Gastrocnemius medialis (tissue), 4 donors: Measurements from ENCODE around the gene NUDT8. TPM values are rescaled to one million over a fixed set of nuclear protein-coding genes. Genes with fewer than 3 reads are reported as not detected.
A peak's percentile ranks its signal among the peaks of the same experiment; 100 is the strongest.

Experiments
- ATAC-seq, 2 donors: fragments of 150-250 bp; one replicate each; pipeline ENCODE4 v1.9.1; 2016
- DNase-seq, 2 donors: peaks; one replicate each; pipeline ENCODE4 v3.0.0-alpha.2; 2019
- H3K27ac ChIP-seq, 4 donors: fragments of 200-600 bp; sonication (generic); 1 replicate in 1 of 4; 2 replicates in 3 of 4; pipeline ENCODE4 v1.5.1; 2016 to 2018; ENCODE audit warnings: mild to moderate bottlenecking in 2 of 4, moderate library complexity in 1 of 4
- H3K27me3 ChIP-seq, 3 donors: fragments of 200-600 bp; sonication (generic) in 2 of 3; 1 replicate in 1 of 3; 2 replicates in 2 of 3; pipeline versions ENCODE4 v1.5.1 to v1.6.0; 2016 to 2019; ENCODE audit warnings: mild to moderate bottlenecking in 1 of 3, moderate library complexity in 1 of 3
- H3K36me3 ChIP-seq, 2 donors: fragments of 200-600 bp; sonication (generic) in 1 of 2; one replicate each; pipeline ENCODE4 v1.5.1; 2017 to 2018
- H3K4me1 ChIP-seq, 2 donors: fragments of 200-600 bp; sonication (generic) in 1 of 2; one replicate each; pipeline ENCODE4 v1.5.1; 2016 to 2017; ENCODE audit warnings: mild to moderate bottlenecking in 2 of 2
- H3K4me3 ChIP-seq, 4 donors: fragments of 200-600 bp; sonication (generic) in 3 of 4; 1 replicate in 1 of 4; 2 replicates in 3 of 4; pipeline ENCODE4 v1.5.1; 2016 to 2019; ENCODE audit warnings: mild to moderate bottlenecking in 2 of 4
- H3K9me3 ChIP-seq, 3 donors: fragments of 200-600 bp; sonication (generic) in 2 of 3; 1 replicate in 1 of 3; 2 replicates in 2 of 3; pipeline ENCODE4 v1.5.1; 2016 to 2019
- POLR2A ChIP-seq, 2 donors: fragments of 450-650 bp; IDR thresholded peaks; one replicate each; pipeline ENCODE4 v1.6.1; 2017; ENCODE audit warnings: antibody characterized with exemption in 2 of 2, mild to moderate bottlenecking in 2 of 2, moderate library complexity in 2 of 2
- in situ Hi-C, 4 donors: fragments of 200-750 bp; cut with MboI; loops; one replicate each; pipeline versions ENCODE4 v1.15.0 to v1.8.0; 2017; ENCODE audit warnings: low sequenced_read_pairs in 4 of 4
- intact Hi-C: fragments of 100-400 bp; cut with DNase I; formaldehyde crosslinking; loops from one replicate; pipeline ENCODE4 v1.15.1; 2023; ENCODE audit warnings: low total_unique reads
- total RNA-seq, 4 donors: library from RNA; depleted of rRNA; stranded (reverse); fragments of >200 nt; gene quantifications; one replicate each; pipeline versions ENCODE4 v1.1.0 to v1.2.3, GENCODE V29; 2016
- TF ChIP-seq, protein P1 (sequence below), 5 experiments: fragments of 450-650 bp in 3 of 5; fragments of 200-600 bp in 2 of 5; sonication (generic) in 2 of 5; IDR thresholded peaks in 4 of 5; conservative IDR thresholded peaks in 1 of 5; 1 replicate in 4 of 5; 2 replicates in 1 of 5; pipeline ENCODE4 v1.5.1; 2016 to 2019; ENCODE audit warnings: antibody characterized with exemption in 5 of 5, mild to moderate bottlenecking in 3 of 5, moderate library complexity in 3 of 5

NUDT8 gene
- total RNA-seq, 4 donors from 2014 or later = 23.3 to 42.4 (median 36.2) TPM

GRCh38 chr11:67631411-67631810 is 1.7 kb upstream of the NUDT8 start:
- no peaks in the 10 kb centered on the region for H3K36me3 ChIP-seq
- no peak overlapping the region for H3K4me3 ChIP-seq
- peak in 1 of 2 donors; percentile 1 for DNase-seq
- intact Hi-C loops (loop anchor here (5.0 kb wide), 1 partner anchor 176 kb away; no protein-coding TSS in a partner anchor), in situ Hi-C loops (no loop called here)
- peak overlapping the region in 1 of 4 donors; percentile 91 for H3K27ac ChIP-seq
- H3K27me3 ChIP-seq = no peaks in the 10 kb centered on the region
- ATAC-seq = no peak
- no peak for TF ChIP-seq POLR2A (IDR thresholded peaks at IDR 0.05)
- TF ChIP-seq, protein P1, sequence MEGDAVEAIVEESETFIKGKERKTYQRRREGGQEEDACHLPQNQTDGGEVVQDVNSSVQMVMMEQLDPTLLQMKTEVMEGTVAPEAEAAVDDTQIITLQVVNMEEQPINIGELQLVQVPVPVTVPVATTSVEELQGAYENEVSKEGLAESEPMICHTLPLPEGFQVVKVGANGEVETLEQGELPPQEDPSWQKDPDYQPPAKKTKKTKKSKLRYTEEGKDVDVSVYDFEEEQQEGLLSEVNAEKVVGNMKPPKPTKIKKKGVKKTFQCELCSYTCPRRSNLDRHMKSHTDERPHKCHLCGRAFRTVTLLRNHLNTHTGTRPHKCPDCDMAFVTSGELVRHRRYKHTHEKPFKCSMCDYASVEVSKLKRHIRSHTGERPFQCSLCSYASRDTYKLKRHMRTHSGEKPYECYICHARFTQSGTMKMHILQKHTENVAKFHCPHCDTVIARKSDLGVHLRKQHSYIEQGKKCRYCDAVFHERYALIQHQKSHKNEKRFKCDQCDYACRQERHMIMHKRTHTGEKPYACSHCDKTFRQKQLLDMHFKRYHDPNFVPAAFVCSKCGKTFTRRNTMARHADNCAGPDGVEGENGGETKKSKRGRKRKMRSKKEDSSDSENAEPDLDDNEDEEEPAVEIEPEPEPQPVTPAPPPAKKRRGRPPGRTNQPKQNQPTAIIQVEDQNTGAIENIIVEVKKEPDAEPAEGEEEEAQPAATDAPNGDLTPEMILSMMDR (IDR thresholded peaks at IDR 0.05 in 4 of 5, conservative IDR thresholded peaks at IDR 0.05 in 1 of 5) = no peak
- H3K9me3 ChIP-seq = no peaks in the 10 kb centered on the region
- H3K4me1 ChIP-seq = peaks cover 5% of the 10 kb centered on the region in 2 donors

DNA sequence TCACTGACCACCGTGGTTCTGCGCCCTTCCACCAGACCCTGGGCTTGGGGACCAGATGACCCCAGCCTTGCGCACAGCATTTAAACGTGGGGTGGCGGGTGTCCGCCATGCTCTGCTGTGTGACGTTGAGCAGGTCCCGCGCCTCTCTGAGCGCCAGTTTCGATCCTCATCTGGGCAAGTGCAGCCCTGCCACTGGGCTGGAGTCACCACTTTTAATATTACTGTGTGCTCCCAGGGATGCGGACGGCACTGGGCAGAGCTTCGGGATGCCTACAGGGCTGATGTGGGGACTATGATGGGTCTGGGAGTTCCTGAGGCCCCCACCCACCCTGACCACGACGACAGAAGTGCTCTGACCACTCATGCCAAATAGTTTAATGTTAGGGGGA is 1.2 kb upstream of the NUDT8 start:
- Histone ChIP-seq H3K4me3 (peak overlapping the region; percentile 71 to 98 (median 82)), H3K4me1 (peaks cover 5% of the 10 kb centered on the region in 2 donors), H3K27me3 (no peaks in the 10 kb centered on the region), H3K9me3 (no peaks in the 10 kb centered on the region), H3K36me3 (no peaks in the 10 kb centered on the region), H3K27ac (peak overlapping the region; percentile 89 to 95 (median 90))
- peak in 1 of 2 donors; percentile 1 for DNase-seq
- TF ChIP-seq, protein P1 (IDR thresholded peaks at IDR 0.05 in 4 of 5, conservative IDR thresholded peaks at IDR 0.05 in 1 of 5) = peak in 2 of 5 experiments; percentile 5 to 6
- TF ChIP-seq POLR2A (IDR thresholded peaks at IDR 0.05) = no peak
- intact Hi-C loops (loop anchor here (1.0 to 5.0 kb wide), 3 partner anchors 25 to 176 kb away; partner anchors contain the start of gene NDUFV1), in situ Hi-C loops (no loop called here)
- ATAC-seq = no peak

- in situ Hi-C loops = no loop called here
- Histone ChIP-seq H3K36me3 (no peaks in the 10 kb centered on the region), H3K9me3 (no peaks in the 10 kb centered on the region), H3K4me3 (peak overlapping the region; percentile 71 to 98 (median 82)), H3K27ac (peak overlapping the region; percentile 89 to 98 (median 92)), H3K4me1 (peaks cover 5% of the 10 kb centered on the region in 2 donors), H3K27me3 (no peaks in the 10 kb centered on the region)
- TF ChIP-seq, protein P1 (IDR thresholded peaks at IDR 0.05 in 4 of 5, conservative IDR thresholded peaks at IDR 0.05 in 1 of 5) = peak; percentile 51 to 79 (median 71)
- peak; percentile 54 to 56 for TF ChIP-seq POLR2A (IDR thresholded peaks at IDR 0.05)
- ATAC-seq (peak; percentile 81 to 84), DNase-seq (peak; percentile 97 to 98)
- intact Hi-C loops = loop anchor here (1.0 to 5.0 kb wide), 3 partner anchors 24 to 177 kb away; partner anchors contain the start of gene NDUFV1
These were observed 648 bp upstream of the NUDT8 start for GRCh38 chr11:67630228-67630942.

DNA sequence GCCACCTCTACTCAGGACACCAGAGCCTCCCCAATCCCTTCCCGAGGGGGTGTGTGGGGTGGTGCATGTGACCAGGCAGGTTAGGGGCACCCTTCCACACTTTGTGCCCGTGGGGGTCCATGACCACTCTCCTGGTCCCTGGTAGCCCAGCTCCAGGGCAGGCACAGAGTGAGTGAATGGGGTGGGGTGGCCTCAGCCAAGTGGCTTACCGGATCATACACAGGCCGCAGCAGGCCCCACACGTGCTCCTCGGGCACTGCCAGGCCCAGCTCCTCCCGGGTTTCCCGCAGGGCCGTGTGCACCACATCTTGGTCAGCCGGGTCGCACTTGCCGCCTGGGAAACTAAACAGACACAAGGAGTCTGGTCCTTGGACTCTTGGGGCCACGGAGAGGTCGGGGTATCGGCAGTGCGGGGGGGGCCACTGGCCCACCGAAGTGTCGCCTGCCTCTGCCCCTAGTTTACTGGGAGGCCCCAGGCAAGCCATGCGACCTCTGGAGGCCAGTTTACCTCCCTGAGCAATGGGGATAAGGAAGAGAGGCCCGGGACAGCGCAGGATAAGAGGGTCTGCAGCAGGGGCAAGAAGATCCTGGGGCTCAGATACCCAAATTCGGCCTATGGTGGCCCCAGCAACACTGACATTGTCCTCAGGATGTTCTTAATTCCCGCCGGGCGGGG is 889 bp downstream of the NUDT8 start:
- intact Hi-C loops = no loop called here
- in situ Hi-C loops = no loop called here
- peak overlapping the region; percentile 71 to 80 (median 77) for H3K4me3 ChIP-seq
- H3K27ac ChIP-seq = peak overlapping the region; percentile 89 to 98 (median 92)
- H3K27me3 ChIP-seq = no peaks in the 10 kb centered on the region
- H3K4me1 ChIP-seq = peaks cover 5% of the 10 kb centered on the region in 2 donors
- ATAC-seq (no peak), DNase-seq (no peak)
- no peaks in the 10 kb centered on the region for H3K9me3 ChIP-seq
- H3K36me3 ChIP-seq = no peaks in the 10 kb centered on the region
- TF ChIP-seq, protein P1 (IDR thresholded peaks at IDR 0.05 in 4 of 5, conservative IDR thresholded peaks at IDR 0.05 in 1 of 5) = no peak
- no peak for TF ChIP-seq POLR2A (IDR thresholded peaks at IDR 0.05)
